K562 (cell line): ENCODE results near the gene HUS1.

ENCODE experiments used
- CAMTA2 ChIP-seq: fragments of 250-450 bp; sonication (Bioruptor Pico); conservative IDR thresholded peaks from 2 replicates; pipeline ENCODE4 v1.5.1; 2022
- CTCF ChIP-seq, 3 experiments: IDR thresholded peaks in 2 of 3; conservative IDR thresholded peaks in 1 of 3; 2 replicates each; pipeline ENCODE4 v1.5.1; 2011 to 2012; ENCODE audit warnings: low read length in 3 of 3, mild to moderate bottlenecking in 3 of 3, control low read depth in 2 of 3, improper control_type of control experiment in 1 of 3, inconsistent platforms in 1 of 3, low read depth in 1 of 3, mixed read lengths in 1 of 3, moderate library complexity in 1 of 3; ENCODE audit not compliant: insufficient read depth in 2 of 3
- PHB2 ChIP-seq: fragments of 450-650 bp; IDR thresholded peaks from 2 replicates; pipeline ENCODE4 v1.6.1; 2017; ENCODE audit warnings: low read depth
- POLR2AphosphoS2 ChIP-seq: IDR thresholded peaks from 2 replicates; pipeline ENCODE4 v1.6.1; 2012; ENCODE audit warnings: low read length, improper control_type of control experiment
- POLR3A ChIP-seq: IDR thresholded peaks from 2 replicates; pipeline ENCODE4 v1.6.1; 2011; ENCODE audit warnings: borderline replicate concordance, mild to moderate bottlenecking, moderate library complexity; ENCODE audit not compliant: insufficient read length, insufficient read depth; ENCODE audit errors: extremely low read depth
- SIN3A ChIP-seq, 2 experiments: fragments of 150-350 bp in 1 of 2; IDR thresholded peaks; 2 replicates each; pipeline ENCODE4 v1.6.1; 2011 to 2016; ENCODE audit warnings: borderline replicate concordance in 2 of 2, low read depth in 2 of 2, low read length in 2 of 2, mild to moderate bottlenecking in 2 of 2, moderate library complexity in 2 of 2; ENCODE audit not compliant: control insufficient read depth in 1 of 2

DNA sequence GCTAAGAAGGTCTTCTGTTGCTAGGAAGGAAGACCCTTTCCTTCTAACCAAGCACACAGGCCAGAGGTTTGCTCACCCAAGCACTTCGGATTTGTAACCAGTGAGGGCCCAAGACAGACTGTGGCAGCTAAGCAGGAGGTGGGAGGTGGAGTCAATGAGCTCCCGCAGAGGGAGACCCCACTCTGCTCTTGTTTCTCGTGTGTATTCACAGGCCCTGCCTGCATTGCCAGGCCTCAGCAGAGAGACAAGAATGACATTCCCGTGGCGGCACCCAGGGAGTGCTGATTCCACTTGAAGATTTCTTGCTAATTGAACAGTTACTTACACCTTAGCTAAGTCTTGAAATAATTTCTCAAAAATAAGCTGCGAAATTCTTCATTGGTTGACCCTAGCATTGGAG is 44.6 kb downstream of the HUS1 start:
- no peak for TF ChIP-seq POLR2AphosphoS2
- TF ChIP-seq CAMTA2 (CRISPR knock-in tag), result no peak
- no peak for TF ChIP-seq POLR3A
- no peak for TF ChIP-seq PHB2
- no peak for TF ChIP-seq SIN3A (IDR thresholded peaks at IDR 0.05; ENCODE audit: borderline replicate concordance in 2 of 2, control insufficient read depth in 1 of 2, low read depth in 2 of 2, low read length in 2 of 2)
- no peak for TF ChIP-seq CTCF (IDR thresholded peaks at IDR 0.05 in 2 of 3, conservative IDR thresholded peaks at IDR 0.05 in 1 of 3; ENCODE audit: insufficient read depth in 2 of 3, low read depth in 1 of 3, low read length in 3 of 3)
